WERI-Rb-1 (cell line): ENCODE results near the gene PPP3CB.

Source experiments
- DNase-seq: peaks from one replicate; pipeline ENCODE4 v3.0.0-alpha.2; 2020
- H3K27ac ChIP-seq: fragments of 250-450 bp; sonication (Bioruptor Pico); 2 replicates; pipeline ENCODE4 v1.5.1; 2020; ENCODE audit warnings: mild to moderate bottlenecking, moderate library complexity
- H3K27me3 ChIP-seq: fragments of 250-450 bp; sonication (Bioruptor Pico); 2 replicates; pipeline ENCODE4 v1.5.1; 2021; ENCODE audit warnings: mild to moderate bottlenecking, low read depth, moderate library complexity; ENCODE audit not compliant: insufficient read depth, severe bottlenecking
- H3K36me3 ChIP-seq: fragments of 250-450 bp; sonication (Bioruptor Pico); 2 replicates; pipeline ENCODE4 v1.5.1; 2020; ENCODE audit warnings: mild to moderate bottlenecking, moderate library complexity
- H3K4me3 ChIP-seq: 2 replicates; pipeline ENCODE4 v1.5.1; 2011; ENCODE audit warnings: low read depth, mild to moderate bottlenecking, control low read depth, low read length
- H3K9me3 ChIP-seq: fragments of 250-450 bp; sonication (Bioruptor Pico); 2 replicates; pipeline ENCODE4 v1.5.1; 2021; ENCODE audit warnings: mild to moderate bottlenecking, moderate library complexity; ENCODE audit not compliant: severe bottlenecking
- CTCF ChIP-seq: IDR thresholded peaks from 2 replicates; pipeline ENCODE4 v1.5.1; 2011; ENCODE audit warnings: low read depth, mild to moderate bottlenecking, control low read depth, inconsistent platforms, low read length

Gene PPP3CB

GRCh38 chr10:73408061-73408460, 87.8 kb downstream of the PPP3CB start:
- DNase-seq: no peak
- H3K9me3 ChIP-seq: no peaks in the 10 kb centered on the region
- H3K27ac ChIP-seq: no peak overlapping the region
- peaks cover 13% of the 10 kb centered on the region for H3K36me3 ChIP-seq
- H3K27me3 ChIP-seq: no peaks in the 10 kb centered on the region
- TF ChIP-seq CTCF: no peak
- no peak overlapping the region for H3K4me3 ChIP-seq

GRCh38 chr10:73407495-73407894, 88.3 kb downstream of the PPP3CB start:
- Histone ChIP-seq H3K36me3 (peaks cover 13% of the 10 kb centered on the region), H3K27me3 (no peaks in the 10 kb centered on the region), H3K9me3 (no peaks in the 10 kb centered on the region), H3K4me3 (no peak overlapping the region), H3K27ac (no peak overlapping the region)
- no peak for TF ChIP-seq CTCF
- DNase-seq: no peak

GRCh38 chr10:73406846-73407245, 89.0 kb downstream of the PPP3CB start:
- no peak for TF ChIP-seq CTCF

GRCh38 chr10:73405556-73405955, 90.3 kb downstream of the PPP3CB start:
- TF ChIP-seq CTCF: no peak
- H3K27ac ChIP-seq: no peak overlapping the region

More at GRCh38 chr10:73406846-73407245, 89.0 kb downstream of the PPP3CB start:
- DNase-seq: no peak
- no peak overlapping the region for H3K27ac ChIP-seq
- H3K27me3 ChIP-seq: no peaks in the 10 kb centered on the region
- no peaks in the 10 kb centered on the region for H3K9me3 ChIP-seq
- H3K4me3 ChIP-seq: no peak overlapping the region
- peaks cover 13% of the 10 kb centered on the region for H3K36me3 ChIP-seq

GRCh38 chr10:73404690-73405089, 91.1 kb downstream of the PPP3CB start:
- Histone ChIP-seq H3K27me3 (no peaks in the 10 kb centered on the region), H3K4me3 (no peak overlapping the region), H3K27ac (no peak overlapping the region), H3K36me3 (peaks cover 15% of the 10 kb centered on the region), H3K9me3 (no peaks in the 10 kb centered on the region)
- no peak for TF ChIP-seq CTCF
- no peak for DNase-seq

More at GRCh38 chr10:73405556-73405955, 90.3 kb downstream of the PPP3CB start:
- Histone ChIP-seq H3K36me3 (peaks cover 13% of the 10 kb centered on the region), H3K9me3 (no peaks in the 10 kb centered on the region), H3K4me3 (no peak overlapping the region), H3K27me3 (no peaks in the 10 kb centered on the region)
- DNase-seq: no peak

- no peaks in the 10 kb centered on the region for H3K27me3 ChIP-seq
- TF ChIP-seq CTCF: no peak
Measured at GRCh38 chr10:73401636-73402035, 94.2 kb downstream of the PPP3CB start.

More at GRCh38 chr10:73401636-73402035, 94.2 kb downstream of the PPP3CB start:
- Histone ChIP-seq H3K36me3 (peaks cover 16% of the 10 kb centered on the region), H3K27ac (no peak overlapping the region), H3K9me3 (no peaks in the 10 kb centered on the region), H3K4me3 (no peak overlapping the region)
- DNase-seq: no peak
